Measurements from ENCODE around the gene MAST4. TPM values are rescaled to one million over a fixed set of nuclear protein-coding genes. Genes with fewer than 3 reads are reported as not detected.
"Not testable (repeated sequence)": the region's sequence is repeated elsewhere in the genome, so short reads cannot be mapped to it uniquely, and the experiment has no call there.

MAST4 gene
- total RNA-seq, 1 experiment from 2014 or later = 6.8 TPM

- no peak for DNase-seq (ENCODE audit: low read depth)
These were observed 50.4 kb downstream of the MAST4 start for GRCh38 chr5:66646570-66646969.

GRCh38 chr5:66647146-66647856 lies 51.1 kb downstream of the MAST4 start:
- DNase-seq (ENCODE audit: low read depth) = no peak

GRCh38 chr5:66652818-66653217 lies 56.6 kb downstream of the MAST4 start:
- no peak for DNase-seq (ENCODE audit: low read depth)

- DNase-seq (ENCODE audit: low read depth) = peak; percentile 53
These were observed 57.1 kb downstream of the MAST4 start for GRCh38 chr5:66653325-66653724.

- DNase-seq (ENCODE audit: low read depth) = no peak
These were observed 59.5 kb downstream of the MAST4 start for GRCh38 chr5:66655395-66656324.

- DNase-seq (ENCODE audit: low read depth) = no peak
These were observed 62.3 kb downstream of the MAST4 start for GRCh38 chr5:66658516-66658915.

GRCh38 chr5:66659780-66660179 lies 63.6 kb downstream of the MAST4 start:
- DNase-seq (ENCODE audit: low read depth) = no peak

- no peak for DNase-seq (ENCODE audit: low read depth)
These were observed 64.2 kb downstream of the MAST4 start for GRCh38 chr5:66660396-66660795.

- DNase-seq (ENCODE audit: low read depth) = peak; percentile 19
These were observed 65.0 kb downstream of the MAST4 start for GRCh38 chr5:66661149-66661548.

GRCh38 chr5:66666778-66667177 lies 70.6 kb downstream of the MAST4 start:
- DNase-seq (ENCODE audit: low read depth) = no peak

- DNase-seq (ENCODE audit: low read depth) = no peak
These were observed 73.1 kb downstream of the MAST4 start for GRCh38 chr5:66669086-66669861.

GRCh38 chr5:66669862-66670195 lies 73.6 kb downstream of the MAST4 start:
- DNase-seq (ENCODE audit: low read depth) = no peak

GRCh38 chr5:66671305-66671704 lies 75.1 kb downstream of the MAST4 start:
- DNase-seq (ENCODE audit: low read depth) = no peak

GRCh38 chr5:66674802-66675201 lies 78.6 kb downstream of the MAST4 start:
- no peak for DNase-seq (ENCODE audit: low read depth)

GRCh38 chr5:66675406-66675805 lies 79.2 kb downstream of the MAST4 start:
- no peak for DNase-seq (ENCODE audit: low read depth)

- DNase-seq (ENCODE audit: low read depth) = no peak
These were observed 84.0 kb downstream of the MAST4 start for GRCh38 chr5:66680221-66680620.

- DNase-seq (ENCODE audit: low read depth) = no peak
These were observed 84.6 kb downstream of the MAST4 start for GRCh38 chr5:66680804-66681203.

- DNase-seq (ENCODE audit: low read depth) = no peak
These were observed 88.5 kb downstream of the MAST4 start for GRCh38 chr5:66684663-66685062.

GRCh38 chr5:66689522-66690220 lies 93.5 kb downstream of the MAST4 start:
- no peak for DNase-seq (ENCODE audit: low read depth)

- DNase-seq (ENCODE audit: low read depth) = peak; percentile 1
These were observed 97.8 kb downstream of the MAST4 start for GRCh38 chr5:66694036-66694435.

GRCh38 chr5:66695840-66696239 lies 99.6 kb downstream of the MAST4 start:
- not testable (repeated sequence) for DNase-seq (ENCODE audit: low read depth)
